A549 (cell line): ENCODE results near the gene PRDM15.

ENCODE experiments used
- CEBPB ChIP-seq, 2 experiments: fragments of >200 bp in 1 of 2; sonication (Bioruptor Twin) in 1 of 2; formaldehyde crosslinking in 1 of 2; IDR thresholded peaks; 2 replicates each; pipeline ENCODE4 v1.6.1; 2012 to 2016
- CTCF ChIP-seq: fragments of >200 bp; sonication (Bioruptor Twin); formaldehyde crosslinking; IDR thresholded peaks from 3 replicates; pipeline ENCODE4 v1.5.1; 2016
- JUN ChIP-seq, 2 experiments: fragments of >200 bp; sonication (Bioruptor Twin); formaldehyde crosslinking; IDR thresholded peaks; 2 replicates in 1 of 2; 3 replicates in 1 of 2; pipeline ENCODE4 v1.6.1; 2016 to 2017
- POLR2A ChIP-seq: IDR thresholded peaks from 2 replicates; pipeline ENCODE4 v1.6.1; 2012; ENCODE audit warnings: mild to moderate bottlenecking, low read length
- RAD21 ChIP-seq, 2 experiments: fragments of >200 bp in 1 of 2; sonication (Bioruptor Twin) in 1 of 2; formaldehyde crosslinking in 1 of 2; IDR thresholded peaks in 1 of 2; conservative IDR thresholded peaks in 1 of 2; 2 replicates in 1 of 2; 3 replicates in 1 of 2; pipeline ENCODE4 v1.6.1; 2012 to 2018; ENCODE audit warnings: inconsistent platforms in 1 of 2
- SREBF2 ChIP-seq: fragments of 450-650 bp; IDR thresholded peaks from 2 replicates; pipeline ENCODE4 v1.6.1; 2014; ENCODE audit warnings: mild to moderate bottlenecking, moderate library complexity
- TP53 ChIP-seq: fragments of 250-450 bp; sonication (Bioruptor Pico); IDR thresholded peaks from 2 replicates; pipeline ENCODE4 v1.5.0; 2021; ENCODE audit warnings: mild to moderate bottlenecking, moderate library complexity
- USF2 ChIP-seq: fragments of 450-650 bp; IDR thresholded peaks from 2 replicates; pipeline ENCODE4 v1.6.1; 2014; ENCODE audit warnings: antibody characterized with exemption

GRCh38 chr21:41876928-41877652 lies 2.1 kb downstream of the PRDM15 start:
- TF ChIP-seq POLR2A (no peak), SREBF2 (no peak), JUN (IDR thresholded peaks at IDR 0.05) (no peak), CTCF (no peak), CEBPB (IDR thresholded peaks at IDR 0.05) (no peak), RAD21 (conservative IDR thresholded peaks at IDR 0.05 in 1 of 2, IDR thresholded peaks at IDR 0.05 in 1 of 2) (no peak), USF2 (no peak), TP53 (CRISPR knock-in tag) (no peak)
